HG02642 (cell line): ENCODE data around the gene DNAJC8.

ENCODE experiments used
- ATAC-seq: cut with Tn5 transposase; IDR thresholded peaks from one replicate; pipeline ENCODE4 v1.9.1; 2021; ENCODE audit warnings: mild to moderate bottlenecking; ENCODE audit not compliant: unreplicated experiment, poor library complexity

Gene DNAJC8

GRCh38 chr1:28232558-28233263, at the start of gene DNAJC8:
TSS of gene DNAJC8 (minus strand) at chr1:28233029. CDS start at chr1:28232998, 31 bp downstream.
- peak; percentile 63 for ATAC-seq

GRCh38 chr1:28281608-28282425, 49.0 kb upstream of the DNAJC8 start:
- no peak for ATAC-seq

GRCh38 chr1:28280977-28281381, 48.1 kb upstream of the DNAJC8 start:
- ATAC-seq: no peak

GRCh38 chr1:28280501-28280900, 47.7 kb upstream of the DNAJC8 start:
- ATAC-seq: no peak

- no peak for ATAC-seq
These were observed 46.9 kb upstream of the DNAJC8 start for GRCh38 chr1:28279721-28280120.

GRCh38 chr1:28278763-28279162, 45.9 kb upstream of the DNAJC8 start:
- ATAC-seq: no peak

GRCh38 chr1:28273216-28273860, 40.5 kb upstream of the DNAJC8 start:
- no peak for ATAC-seq

- no peak for ATAC-seq
These were observed 39.5 kb upstream of the DNAJC8 start for GRCh38 chr1:28272215-28272852.

- ATAC-seq: no peak
These were observed 36.7 kb upstream of the DNAJC8 start for GRCh38 chr1:28269529-28269928.

- ATAC-seq: no peak
These were observed 34.8 kb upstream of the DNAJC8 start for GRCh38 chr1:28267633-28268032.

GRCh38 chr1:28266920-28267322, 34.1 kb upstream of the DNAJC8 start:
- ATAC-seq: no peak

- ATAC-seq: no peak
These were observed 32.7 kb upstream of the DNAJC8 start for GRCh38 chr1:28265577-28265976.

- no peak for ATAC-seq
These were observed 32.1 kb upstream of the DNAJC8 start for GRCh38 chr1:28264897-28265296.

- ATAC-seq: no peak
These were observed 28.0 kb upstream of the DNAJC8 start for GRCh38 chr1:28260803-28261174.

GRCh38 chr1:28259934-28260802, 27.3 kb upstream of the DNAJC8 start:
- ATAC-seq: no peak

GRCh38 chr1:28259252-28259933, 26.6 kb upstream of the DNAJC8 start, which contains the start of gene SESN2:
TSS of gene SESN2 (plus strand) at chr1:28259518. CDS start at chr1:28259848, 330 bp downstream.
- ATAC-seq: peak; percentile 96

GRCh38 chr1:28258628-28259251, 25.9 kb upstream of the DNAJC8 start:
- ATAC-seq: no peak

- no peak for ATAC-seq
These were observed 24.9 kb upstream of the DNAJC8 start for GRCh38 chr1:28257736-28258135.
